Mesothelial cell of epicardium (in vitro differentiated cells): ENCODE data around the gene MAP3K5. TPM values are rescaled to one million over a fixed set of nuclear protein-coding genes. Genes with fewer than 3 reads are reported as not detected.

Source experiments
- DNase-seq, 2 experiments: peaks; one replicate each; pipeline ENCODE4 v3.0.0; 2021; ENCODE audit warnings: low spot score in 2 of 2; ENCODE audit not compliant: unreplicated experiment in 2 of 2
- H3K27ac Mint-ChIP-seq: 2 replicates; pipeline ENCODE4 v1.8.0; 2021; ENCODE audit warnings: mixed read lengths
- H3K27me3 Mint-ChIP-seq: 2 replicates; pipeline ENCODE4 v1.8.0; 2021; ENCODE audit warnings: low read depth, mixed read lengths
- H3K36me3 Mint-ChIP-seq: 2 replicates; pipeline ENCODE4 v1.8.0; 2021; ENCODE audit warnings: mixed read lengths
- H3K4me1 Mint-ChIP-seq: 2 replicates; pipeline ENCODE4 v1.8.0; 2021; ENCODE audit warnings: mixed read lengths
- H3K4me3 Mint-ChIP-seq: 2 replicates; pipeline ENCODE4 v1.8.0; 2021; ENCODE audit warnings: mild to moderate bottlenecking, moderate library complexity, mixed read lengths
- H3K9me3 Mint-ChIP-seq: 2 replicates; pipeline ENCODE4 v1.8.0; 2021; ENCODE audit warnings: mixed read lengths
- CTCF ChIP-seq: fragments of 200-600 bp; sonication (generic); IDR thresholded peaks from one replicate; pipeline ENCODE4 v1.5.0; 2021; ENCODE audit warnings: antibody characterized with exemption; ENCODE audit not compliant: unreplicated experiment
- total RNA-seq: library from RNA; stranded (reverse); gene quantifications from 3 replicates; pipeline ENCODE4 v1.2.1, GENCODE V29; 2021

MAP3K5 gene
- total RNA-seq, 1 donor from 2014 or later: 8.9 TPM

GRCh38 chr6:136564180-136564579 is 228.1 kb downstream of the MAP3K5 start:
- no peaks in the 10 kb centered on the region for H3K27me3 Mint-ChIP-seq
- peaks cover 6% of the 10 kb centered on the region for H3K36me3 Mint-ChIP-seq
- peaks cover 8% of the 10 kb centered on the region for H3K4me1 Mint-ChIP-seq
- no peak for DNase-seq
- no peaks in the 10 kb centered on the region for H3K9me3 Mint-ChIP-seq
- no peak overlapping the region for H3K4me3 Mint-ChIP-seq
- TF ChIP-seq CTCF: no peak
- no peak overlapping the region for H3K27ac Mint-ChIP-seq

GRCh38 chr6:136563386-136564152 is 228.7 kb downstream of the MAP3K5 start:
- Mint-ChIP-seq H3K36me3 (peaks cover 6% of the 10 kb centered on the region), H3K27me3 (no peaks in the 10 kb centered on the region), H3K4me1 (peaks cover 8% of the 10 kb centered on the region), H3K27ac (no peak overlapping the region), H3K9me3 (no peaks in the 10 kb centered on the region), H3K4me3 (no peak overlapping the region)
- no peak for TF ChIP-seq CTCF
- no peak for DNase-seq

GRCh38 chr6:136562211-136562610 is 230.1 kb downstream of the MAP3K5 start:
- Mint-ChIP-seq H3K4me3 (no peak overlapping the region), H3K36me3 (peaks cover 10% of the 10 kb centered on the region), H3K4me1 (peaks cover 8% of the 10 kb centered on the region), H3K9me3 (no peaks in the 10 kb centered on the region), H3K27me3 (no peaks in the 10 kb centered on the region), H3K27ac (no peak overlapping the region)
- no peak for DNase-seq
- no peak for TF ChIP-seq CTCF

GRCh38 chr6:136553166-136553787 is 239.0 kb downstream of the MAP3K5 start:
- peaks cover 9% of the 10 kb centered on the region for H3K4me1 Mint-ChIP-seq
- no peak for DNase-seq
- H3K36me3 Mint-ChIP-seq: peaks cover 3% of the 10 kb centered on the region
- no peak overlapping the region for H3K27ac Mint-ChIP-seq
- H3K9me3 Mint-ChIP-seq: no peaks in the 10 kb centered on the region
- peaks cover 37% of the 10 kb centered on the region for H3K27me3 Mint-ChIP-seq
- no peak overlapping the region for H3K4me3 Mint-ChIP-seq
- TF ChIP-seq CTCF: no peak

- H3K27me3 Mint-ChIP-seq: peaks cover 39% of the 10 kb centered on the region
- DNase-seq: no peak
- H3K4me3 Mint-ChIP-seq: no peak overlapping the region
- peaks cover 11% of the 10 kb centered on the region for H3K4me1 Mint-ChIP-seq
- no peak for TF ChIP-seq CTCF
- no peak overlapping the region for H3K27ac Mint-ChIP-seq
- no peaks in the 10 kb centered on the region for H3K9me3 Mint-ChIP-seq
- H3K36me3 Mint-ChIP-seq: no peaks in the 10 kb centered on the region
Measured at GRCh38 chr6:136552054-136552453, 240.2 kb downstream of the MAP3K5 start.
